GM06990 (cell line): Measurements from ENCODE around the gene TAP1.
A peak's percentile ranks its signal among the peaks of the same experiment; 100 is the strongest.

ENCODE experiments used
- DNase-seq: peaks from one replicate; pipeline ENCODE4 v3.0.0-alpha.2; 2011; ENCODE audit not compliant: insufficient read length; ENCODE audit errors: extremely low read depth
- H3K27me3 ChIP-seq: replicated peaks from 2 replicates; pipeline ENCODE4 v1.6.0; 2011; ENCODE audit warnings: low read length; ENCODE audit not compliant: control insufficient read depth, insufficient read depth
- H3K36me3 ChIP-seq: 2 replicates; pipeline ENCODE4 v1.5.1; 2011; ENCODE audit warnings: low read length; ENCODE audit not compliant: control insufficient read depth, insufficient read depth
- H3K4me3 ChIP-seq: replicated peaks from 2 replicates; pipeline ENCODE4 v1.5.1; 2011; ENCODE audit warnings: low read depth, mild to moderate bottlenecking, control low read depth, low read length
- CTCF ChIP-seq: IDR thresholded peaks from 2 replicates; pipeline ENCODE4 v1.5.1; 2011; ENCODE audit warnings: low read length, control low read depth, mild to moderate bottlenecking, inconsistent platforms; ENCODE audit not compliant: insufficient read depth, poor library complexity, severe bottlenecking

TAP1 gene

GRCh38 chr6:32839356-32839755, 14.1 kb downstream of the TAP1 start:
- TF ChIP-seq CTCF: no peak
- Histone ChIP-seq H3K4me3 (no peak overlapping the region), H3K27me3 (no peaks in the 10 kb centered on the region), H3K36me3 (peaks cover 9% of the 10 kb centered on the region)
- DNase-seq: no peak

GRCh38 chr6:32838114-32838958, 15.2 kb downstream of the TAP1 start, which contains the start of gene TAP2:
TAP2 (minus strand) TSS chr6:32838739; CDS start chr6:32838233, 506 bp downstream.
- peak; percentile 95 for TF ChIP-seq CTCF
- H3K36me3 ChIP-seq: peaks cover 11% of the 10 kb centered on the region

GRCh38 chr6:32837651-32838113, 15.8 kb downstream of the TAP1 start:
- Histone ChIP-seq H3K27me3 (no peaks in the 10 kb centered on the region), H3K36me3 (peaks cover 11% of the 10 kb centered on the region), H3K4me3 (peak overlapping the region; percentile 87)
- DNase-seq: no peak
- TF ChIP-seq CTCF: no peak

More at GRCh38 chr6:32838114-32838958, 15.2 kb downstream of the TAP1 start, which contains the start of gene TAP2:
- Histone ChIP-seq H3K27me3 (no peaks in the 10 kb centered on the region), H3K4me3 (peak within 1 kb of the TSS; percentile 87)
- peak; percentile 96 for DNase-seq

- H3K4me3 ChIP-seq: peak overlapping the region; percentile 87; the same call in 1 of the 2 replicates
- peaks cover 12% of the 10 kb centered on the region for H3K36me3 ChIP-seq
- no peak for TF ChIP-seq CTCF
- no peaks in the 10 kb centered on the region for H3K27me3 ChIP-seq
- no peak for DNase-seq
Observed at GRCh38 chr6:32836873-32837272, 16.6 kb downstream of the TAP1 start.

GRCh38 chr6:32835167-32835893, 18.2 kb downstream of the TAP1 start:
- no peak for TF ChIP-seq CTCF
- Histone ChIP-seq H3K4me3 (no peak overlapping the region), H3K27me3 (no peaks in the 10 kb centered on the region), H3K36me3 (peaks cover 20% of the 10 kb centered on the region)
- DNase-seq: no peak
